HG03196 (cell line): ENCODE measurements around the gene CLDN20.

Experiments used
- ATAC-seq: cut with Tn5 transposase; IDR thresholded peaks from one replicate; pipeline ENCODE4 v1.9.1; 2021; ENCODE audit not compliant: unreplicated experiment

Gene CLDN20

GRCh38 chr6:155244434-155244833, 19.4 kb upstream of the CLDN20 start:
- no peak for ATAC-seq

GRCh38 chr6:155245193-155245592, 18.6 kb upstream of the CLDN20 start:
- ATAC-seq = no peak

DNA sequence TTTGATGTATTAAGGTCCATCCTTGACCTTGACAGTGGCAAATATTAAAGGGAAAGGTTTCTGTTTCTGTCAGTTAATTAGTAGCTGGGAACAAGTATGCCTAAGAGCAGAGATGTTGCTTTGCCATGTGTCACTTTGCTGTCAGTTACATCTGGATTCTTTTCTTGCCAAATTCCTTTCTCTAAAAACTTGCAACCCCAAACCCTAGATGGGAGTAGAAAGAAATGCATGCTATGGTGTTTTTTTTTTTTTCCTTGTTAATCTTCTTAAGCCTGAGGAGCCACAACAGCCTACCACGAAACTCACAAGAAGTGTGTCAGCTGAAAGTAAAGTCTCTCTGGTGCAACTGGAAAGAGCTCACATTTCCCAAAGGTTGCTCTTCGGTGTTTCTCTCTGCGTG, 18.0 kb upstream of the CLDN20 start:
- no peak for ATAC-seq

DNA sequence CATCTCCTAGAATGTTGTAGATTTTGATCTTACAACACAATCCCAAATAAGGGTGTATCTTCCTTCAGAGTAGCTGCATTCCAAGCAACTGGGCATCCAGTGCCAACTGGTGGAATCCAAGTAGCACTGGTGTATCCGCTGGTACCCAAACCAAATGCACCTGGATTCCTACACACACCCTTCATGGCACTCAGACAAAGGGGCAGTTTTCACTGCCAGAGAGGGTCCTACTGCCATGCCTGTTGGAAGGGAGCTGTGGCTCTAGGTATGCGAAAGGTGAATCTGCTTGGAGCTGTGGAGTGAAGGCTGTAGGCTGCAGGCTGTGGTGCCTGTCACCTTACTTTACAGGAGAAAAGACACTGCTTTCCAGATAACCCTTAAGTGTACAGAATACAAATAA, 17.0 kb upstream of the CLDN20 start:
- no peak for ATAC-seq

DNA sequence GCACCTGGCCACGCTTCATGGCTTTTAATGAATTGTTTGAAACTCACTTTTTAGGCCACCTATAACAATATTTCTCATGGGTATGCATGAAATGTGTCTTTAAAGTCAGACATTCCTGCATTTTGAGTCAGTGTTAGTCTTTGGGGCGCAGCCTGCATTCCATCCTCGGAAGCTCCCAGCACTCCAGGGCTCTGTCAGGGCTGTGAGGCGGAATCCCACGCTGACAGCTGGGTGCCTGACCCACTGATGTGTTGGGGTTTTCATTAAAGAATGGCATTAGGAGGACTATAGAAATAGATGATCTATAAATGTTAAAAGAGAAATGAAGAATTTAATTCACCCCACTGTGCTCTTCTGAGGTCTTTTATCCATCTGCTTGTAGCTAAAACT, 16.2 kb upstream of the CLDN20 start:
- no peak for ATAC-seq

GRCh38 chr6:155248008-155249001, 15.5 kb upstream of the CLDN20 start:
- no peak for ATAC-seq

DNA sequence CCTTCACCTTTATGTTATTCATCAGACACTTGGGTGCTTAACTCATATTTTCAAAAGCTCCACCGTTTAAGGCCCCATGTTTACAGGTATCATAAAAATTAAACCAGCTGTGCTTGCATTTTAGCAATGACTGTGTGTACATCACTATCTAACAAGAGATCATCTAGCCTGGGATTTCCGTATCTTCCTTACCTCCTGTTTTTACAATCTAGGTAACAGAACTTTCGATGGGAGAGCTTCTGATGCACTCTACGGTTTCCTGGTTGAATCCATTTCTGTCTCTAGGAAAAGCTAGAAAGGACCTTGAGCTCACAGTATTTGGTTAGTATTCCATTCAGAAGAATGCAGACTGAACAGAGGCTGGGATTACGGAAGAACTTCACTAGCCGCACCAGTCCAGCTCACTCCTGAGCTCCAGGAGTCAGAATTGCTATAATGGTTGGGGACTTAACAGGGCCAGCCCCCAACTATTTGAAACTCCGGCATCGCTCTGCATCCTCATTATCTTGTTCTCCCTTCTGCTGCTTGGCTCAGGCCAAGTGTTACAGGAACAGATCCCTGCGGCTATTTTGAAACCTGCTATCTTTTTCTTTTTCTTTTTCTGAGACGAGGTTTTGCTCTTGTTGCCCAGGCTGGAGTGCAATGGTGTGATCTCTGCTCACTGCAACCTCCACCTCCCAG, 13.0 kb upstream of the CLDN20 start:
- ATAC-seq = no peak

GRCh38 chr6:155252581-155252980, 11.2 kb upstream of the CLDN20 start:
- no peak for ATAC-seq

- ATAC-seq = no peak
These were observed 10.5 kb upstream of the CLDN20 start for GRCh38 chr6:155253337-155253736.

DNA sequence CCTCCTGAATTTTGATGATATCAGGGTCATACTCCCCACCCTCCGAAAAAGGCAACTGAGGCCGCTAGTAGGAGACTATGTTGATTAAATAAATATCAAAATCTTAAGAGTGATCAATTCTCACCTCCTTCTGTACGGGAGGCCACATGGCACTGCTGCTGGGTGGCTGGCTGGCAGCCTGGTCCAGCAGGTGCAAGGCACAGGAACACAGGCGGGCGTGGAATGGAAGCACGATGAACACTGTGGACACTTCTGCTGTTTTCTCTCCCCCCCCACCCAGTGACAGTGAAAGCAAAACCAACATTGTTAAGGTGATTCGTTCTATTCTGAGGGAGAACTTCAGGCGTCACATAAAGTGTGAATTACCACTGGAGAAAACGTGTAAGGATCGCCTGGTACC, 9.7 kb upstream of the CLDN20 start:
- no peak for ATAC-seq

- no peak for ATAC-seq
These were observed 7.6 kb upstream of the CLDN20 start for GRCh38 chr6:155256122-155256795.

DNA sequence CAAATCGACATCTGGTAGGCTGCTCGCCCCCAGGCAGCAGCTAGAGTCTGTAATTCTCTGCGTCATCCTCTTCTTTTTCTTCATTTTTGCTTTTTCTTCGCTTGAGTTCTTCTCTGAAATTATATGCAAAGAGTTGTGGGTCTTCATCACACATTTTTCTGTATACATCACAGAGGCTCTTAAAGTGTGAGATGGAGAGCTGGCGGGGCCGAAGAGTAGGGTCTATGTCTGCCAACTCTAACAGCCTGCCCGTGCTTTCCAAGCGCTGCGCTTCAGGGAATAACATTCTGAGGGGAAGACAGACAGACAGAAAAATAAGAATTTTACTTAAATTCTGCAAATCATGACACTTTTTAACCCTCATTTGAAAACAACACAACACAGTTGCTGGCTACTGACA, 6.0 kb upstream of the CLDN20 start:
- ATAC-seq = no peak

DNA sequence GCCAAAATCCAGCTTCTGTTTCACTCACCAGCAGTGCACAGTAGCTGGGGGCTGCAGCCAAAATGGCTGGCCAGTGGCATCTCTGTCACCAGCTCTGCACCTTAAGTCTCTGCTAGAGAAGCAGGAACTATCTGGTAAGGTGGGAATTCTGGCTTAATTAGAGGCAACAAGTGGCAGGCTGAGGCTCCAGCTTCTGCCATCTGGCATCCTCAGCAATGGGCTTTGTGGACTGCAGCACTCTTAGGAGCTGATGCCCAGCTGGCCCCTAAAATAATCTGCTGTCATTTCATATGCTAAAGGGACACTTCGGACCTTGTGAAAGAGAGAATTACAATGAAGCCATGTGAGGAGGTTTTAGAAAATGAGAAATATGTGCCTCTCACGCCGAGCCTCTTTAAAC, 4.6 kb upstream of the CLDN20 start:
- no peak for ATAC-seq

- ATAC-seq = no peak
These were observed 3.9 kb upstream of the CLDN20 start for GRCh38 chr6:155259897-155260296.

GRCh38 chr6:155260686-155261085, 3.1 kb upstream of the CLDN20 start:
- ATAC-seq = no peak

DNA sequence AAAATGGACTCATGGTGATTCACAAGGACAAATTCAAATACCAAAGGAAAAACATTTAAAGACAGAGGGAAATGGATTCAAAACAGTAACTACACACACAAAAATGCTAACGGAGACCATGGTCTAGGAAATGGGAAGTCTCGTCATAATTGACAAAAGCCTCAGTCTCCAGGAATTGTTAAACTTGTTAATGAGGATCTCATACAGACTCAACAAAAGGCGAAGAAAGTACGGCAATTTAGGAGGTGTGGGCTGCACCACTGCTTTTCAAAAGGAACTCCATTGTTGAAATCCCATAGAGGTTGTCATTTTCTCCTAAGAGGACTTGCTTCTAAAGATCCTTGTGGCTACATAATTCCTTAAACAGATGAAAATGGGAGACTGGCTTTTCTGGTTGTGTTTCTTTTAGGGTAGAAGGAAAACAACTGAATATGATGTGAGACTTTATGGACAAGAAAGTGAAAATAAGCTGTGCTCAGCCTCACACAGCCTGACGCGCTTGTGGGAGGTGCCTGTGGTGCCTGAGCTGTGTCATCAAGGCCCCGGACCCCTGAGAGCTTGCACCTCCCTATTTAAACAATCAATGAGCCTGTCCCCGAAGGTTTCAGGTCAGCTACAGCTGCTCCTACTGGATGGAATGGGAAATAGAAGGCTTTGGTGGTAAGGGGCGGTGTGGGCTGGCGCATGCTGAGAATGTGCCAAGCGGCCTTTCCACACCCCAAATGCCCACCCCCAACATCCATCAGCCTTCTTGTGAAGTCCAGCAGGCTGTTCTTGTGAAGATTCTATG, 2.5 kb upstream of the CLDN20 start:
- ATAC-seq = peak; percentile 43

DNA sequence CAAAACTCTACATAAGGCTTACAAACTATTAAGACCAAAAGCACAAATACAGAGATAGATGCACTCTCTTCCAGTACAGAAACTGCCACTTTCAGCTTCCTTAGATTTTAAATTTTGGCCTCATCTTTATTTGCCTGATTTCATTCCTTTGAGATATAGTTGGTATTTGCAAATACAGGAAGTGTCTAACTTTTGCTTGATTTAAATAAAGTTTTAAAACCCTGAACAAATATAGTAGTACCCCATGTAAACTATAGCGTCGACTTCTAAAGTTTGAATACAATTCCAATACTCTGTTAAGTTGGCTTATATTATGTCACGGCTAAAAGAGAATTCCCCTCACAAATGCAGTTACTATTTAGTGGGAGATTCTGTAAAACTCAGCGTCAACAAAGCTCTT, 1.2 kb upstream of the CLDN20 start:
- no peak for ATAC-seq

DNA sequence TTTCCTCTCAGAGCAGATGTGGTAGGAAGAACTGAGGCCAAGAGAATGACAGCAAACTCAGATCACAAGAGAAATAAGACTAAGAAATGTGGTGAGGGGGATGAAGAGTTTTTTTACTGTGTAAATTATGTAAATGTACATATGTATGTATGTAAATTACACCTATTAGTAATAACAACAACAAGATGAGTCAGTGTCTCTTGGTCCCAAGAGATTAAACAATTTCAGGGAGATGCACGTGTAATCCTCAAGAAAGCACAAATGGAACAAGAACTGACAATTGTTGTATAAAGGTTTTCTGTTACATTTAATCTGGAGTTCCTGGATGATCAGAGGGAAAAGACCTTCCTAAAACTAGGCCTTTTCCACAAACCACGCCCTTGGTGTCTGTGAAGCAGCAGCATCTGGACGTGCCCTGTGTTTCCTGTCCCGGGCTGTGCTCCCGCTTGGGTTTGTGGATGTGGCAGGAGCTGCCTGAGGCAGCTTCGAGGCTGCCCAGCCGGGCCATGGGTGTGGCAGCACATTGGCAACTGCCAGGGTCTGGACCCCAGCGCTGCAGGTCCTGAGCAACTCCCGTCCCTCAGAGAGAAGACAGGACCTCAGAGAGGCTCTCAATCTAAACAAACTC, 994 bp downstream of the CLDN20 start:
- ATAC-seq = no peak

DNA sequence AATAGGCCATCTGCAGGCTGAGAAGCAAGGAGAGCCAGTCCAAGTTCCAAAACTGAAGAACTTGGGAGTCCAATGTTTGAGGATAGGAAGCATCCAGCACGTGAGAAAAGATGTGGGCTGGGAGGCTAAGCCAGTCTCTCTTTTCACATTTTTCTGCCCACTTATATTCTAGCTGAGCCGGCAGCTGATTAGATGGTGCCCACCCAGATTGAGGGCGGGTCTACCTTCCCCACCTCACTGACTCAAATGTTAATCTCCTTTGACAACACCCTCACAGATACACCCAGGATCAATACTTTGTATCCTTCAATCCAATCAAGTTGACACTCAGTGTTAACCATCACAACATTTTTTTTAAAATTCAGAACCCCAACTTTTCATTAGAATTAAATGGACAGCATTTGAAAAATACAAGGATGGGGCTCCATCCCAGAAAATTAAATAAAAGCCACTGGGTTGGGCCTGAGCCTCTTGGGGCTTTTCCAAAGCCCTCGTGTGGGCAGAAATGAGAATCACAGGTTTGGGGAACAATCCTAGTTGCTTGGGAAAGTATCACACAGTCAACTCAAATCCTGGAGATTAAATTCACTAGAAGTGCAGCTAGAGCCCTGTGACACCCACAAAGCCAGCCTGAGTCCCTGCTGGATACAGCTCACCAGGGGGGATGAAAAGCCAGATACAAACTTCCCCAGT, 2.2 kb downstream of the CLDN20 start:
- ATAC-seq = no peak

GRCh38 chr6:155267411-155267810, 3.6 kb downstream of the CLDN20 start:
- ATAC-seq = no peak
